ENCODE measurements around the gene HIPK4.

HIPK4 gene

GRCh38 chr19:40365613-40366401 is 24.2 kb downstream of the HIPK4 start:
- peak; percentile 41 for DNase-seq

- no peak for DNase-seq
These were observed 25.0 kb downstream of the HIPK4 start for GRCh38 chr19:40365010-40365409.

- DNase-seq: peak; percentile 6
These were observed 26.9 kb downstream of the HIPK4 start for GRCh38 chr19:40363069-40363468.

- no peak for DNase-seq
These were observed 27.8 kb downstream of the HIPK4 start for GRCh38 chr19:40362160-40362559.

- DNase-seq: no peak
These were observed 29.2 kb downstream of the HIPK4 start for GRCh38 chr19:40360708-40361241.

GRCh38 chr19:40360020-40360707 is 29.8 kb downstream of the HIPK4 start:
- no peak for DNase-seq

GRCh38 chr19:40358773-40359172 is 31.2 kb downstream of the HIPK4 start:
- peak; percentile 18 for DNase-seq

- DNase-seq: no peak
These were observed 32.3 kb downstream of the HIPK4 start for GRCh38 chr19:40357640-40358039.

GRCh38 chr19:40356681-40357595 is 33.0 kb downstream of the HIPK4 start:
- no peak for DNase-seq

GRCh38 chr19:40355975-40356680 is 33.9 kb downstream of the HIPK4 start:
- no peak for DNase-seq

- DNase-seq: peak; percentile 10
These were observed 40.9 kb downstream of the HIPK4 start for GRCh38 chr19:40348961-40349507.

GRCh38 chr19:40348125-40348913 is 41.7 kb downstream of the HIPK4 start, which contains the start of the genes C19orf47 and PLD3:
Gene C19orf47 (minus strand): TSS chr19:40348397. CDS start chr19:40341857, 6,540 bp downstream.
Gene PLD3 (plus strand): TSS chr19:40348695. CDS start chr19:40366484, 17,789 bp downstream.
- peak; percentile 99 for DNase-seq

- DNase-seq: no peak
These were observed 45.6 kb downstream of the HIPK4 start for GRCh38 chr19:40344422-40344821.

- no peak for DNase-seq
These were observed 47.2 kb downstream of the HIPK4 start for GRCh38 chr19:40342644-40343311.

GRCh38 chr19:40341601-40342482 is 48.1 kb downstream of the HIPK4 start:
- DNase-seq: no peak

GRCh38 chr19:40339018-40339728 is 50.8 kb downstream of the HIPK4 start:
- DNase-seq: no peak

- no peak for DNase-seq
These were observed 52.4 kb downstream of the HIPK4 start for GRCh38 chr19:40337594-40337993.

GRCh38 chr19:40337107-40337506 is 52.9 kb downstream of the HIPK4 start:
- DNase-seq: no peak

GRCh38 chr19:40336601-40336900 is 53.4 kb downstream of the HIPK4 start:
- no peak for DNase-seq

Data from CD4-positive, alpha-beta T cell treated with Interleukin-12 subunit alpha and Interleukin-12 subunit beta, for 1 hour (primary cell).